Mesenchymal stem cell (in vitro differentiated cells and primary cell): ENCODE measurements around the gene EIF2S3B. TPM values are rescaled to one million over a fixed set of nuclear protein-coding genes. Genes with fewer than 3 reads are reported as not detected.

ENCODE experiments used
- DNase-seq: peaks from one replicate; pipeline ENCODE4 v3.0.0-alpha.2; 2013
- H2AFZ ChIP-seq: one replicate; pipeline ENCODE4 v1.6.1; 2013; ENCODE audit warnings: low read depth, mild to moderate bottlenecking, control low read depth, inconsistent platforms, low read length, moderate library complexity
- H2AK5ac ChIP-seq: 2 replicates; pipeline ENCODE4 v1.6.1; 2013; ENCODE audit warnings: low read length, moderate library complexity, mild to moderate bottlenecking, inconsistent platforms; ENCODE audit not compliant: severe bottlenecking
- H2BK120ac ChIP-seq: one replicate; pipeline ENCODE4 v1.6.1; 2013; ENCODE audit warnings: low read depth, mild to moderate bottlenecking, inconsistent platforms, low read length, moderate library complexity
- H2BK12ac ChIP-seq, 2 experiments: one replicate each; pipeline ENCODE4 v1.6.1; 2013; ENCODE audit warnings: inconsistent platforms in 2 of 2, low read length in 2 of 2, mild to moderate bottlenecking in 2 of 2, moderate library complexity in 2 of 2, control low read depth in 1 of 2
- H2BK15ac ChIP-seq: one replicate; pipeline ENCODE4 v1.6.1; 2013; ENCODE audit warnings: mild to moderate bottlenecking, low read depth, inconsistent platforms; ENCODE audit not compliant: poor library complexity, severe bottlenecking
- H2BK5ac ChIP-seq: 2 replicates; pipeline ENCODE4 v1.6.1; 2013; ENCODE audit warnings: low read depth, mild to moderate bottlenecking, low read length, control low read depth, inconsistent platforms; ENCODE audit not compliant: poor library complexity, severe bottlenecking
- H3K14ac ChIP-seq, 2 experiments: one replicate each; pipeline ENCODE4 v1.6.1; 2013; ENCODE audit warnings: inconsistent platforms in 2 of 2, low read length in 2 of 2, control low read depth in 1 of 2, mild to moderate bottlenecking in 1 of 2, moderate library complexity in 1 of 2
- H3K18ac ChIP-seq, 2 experiments: one replicate each; pipeline ENCODE4 v1.6.1; 2013; ENCODE audit warnings: inconsistent platforms in 2 of 2, low read length in 2 of 2, control low read depth in 1 of 2, low read depth in 1 of 2, mild to moderate bottlenecking in 1 of 2
- H3K23ac ChIP-seq, 2 experiments: one replicate each; pipeline ENCODE4 v1.6.1; 2013; ENCODE audit warnings: inconsistent platforms in 2 of 2, low read length in 2 of 2, mild to moderate bottlenecking in 2 of 2, moderate library complexity in 2 of 2, control low read depth in 1 of 2
- H3K27ac ChIP-seq: 2 replicates; pipeline ENCODE4 v1.5.1; 2013; ENCODE audit warnings: mild to moderate bottlenecking, moderate library complexity, low read length, control low read depth, inconsistent platforms; ENCODE audit not compliant: poor library complexity, severe bottlenecking
- H3K27me3 ChIP-seq, 2 experiments: 2 replicates each; pipeline versions ENCODE4 v1.6.1 to v1.7.0; 2013; ENCODE audit warnings: low read length in 2 of 2, mild to moderate bottlenecking in 2 of 2, moderate library complexity in 2 of 2, control low read depth in 1 of 2, inconsistent platforms in 1 of 2; ENCODE audit not compliant: control insufficient read depth in 1 of 2, insufficient read depth in 1 of 2
- H3K36me3 ChIP-seq, 2 experiments: 2 replicates each; pipeline versions ENCODE4 v1.6.1 to v1.7.0; 2013; ENCODE audit warnings: low read length in 2 of 2, control low read depth in 1 of 2, inconsistent platforms in 1 of 2, low read depth in 1 of 2, mild to moderate bottlenecking in 1 of 2; ENCODE audit not compliant: insufficient read depth in 2 of 2, control insufficient read depth in 1 of 2
- H3K4ac ChIP-seq, 2 experiments: one replicate each; pipeline ENCODE4 v1.6.1; 2013; ENCODE audit warnings: inconsistent platforms in 2 of 2, low read length in 2 of 2, mild to moderate bottlenecking in 2 of 2, moderate library complexity in 2 of 2, control low read depth in 1 of 2, low read depth in 1 of 2
- H3K4me1 ChIP-seq: 2 replicates; pipeline ENCODE4 v1.6.1; 2013; ENCODE audit warnings: low read depth, low read length, control low read depth; ENCODE audit not compliant: control insufficient read depth, insufficient read depth
- H3K4me2 ChIP-seq: 2 replicates; pipeline ENCODE4 v1.6.1; 2013; ENCODE audit warnings: low read length, mild to moderate bottlenecking, inconsistent platforms; ENCODE audit not compliant: poor library complexity, severe bottlenecking
- H3K4me3 ChIP-seq, 2 experiments: 2 replicates each; pipeline versions ENCODE4 v1.5.1 to v1.7.0; 2013; ENCODE audit warnings: low read length in 2 of 2, mild to moderate bottlenecking in 2 of 2, control low read depth in 1 of 2, low read depth in 1 of 2; ENCODE audit not compliant: insufficient read depth in 1 of 2
- H3K79me1 ChIP-seq: replicated peaks from 2 replicates; pipeline ENCODE4 v1.6.1; 2013; ENCODE audit warnings: mild to moderate bottlenecking, control low read depth, low read length, inconsistent platforms; ENCODE audit not compliant: poor library complexity, severe bottlenecking
- H3K9ac ChIP-seq: 2 replicates; pipeline ENCODE4 v1.7.0; 2013; ENCODE audit warnings: mild to moderate bottlenecking, low read length, moderate library complexity
- H3K9me3 ChIP-seq: 2 replicates; pipeline ENCODE4 v1.7.0; 2013; ENCODE audit warnings: mild to moderate bottlenecking, low read length; ENCODE audit not compliant: control insufficient read depth
- H4K8ac ChIP-seq: one replicate; pipeline ENCODE4 v1.6.1; 2013; ENCODE audit warnings: inconsistent platforms, mild to moderate bottlenecking, low read length, moderate library complexity
- H4K91ac ChIP-seq: one replicate; pipeline ENCODE4 v1.6.1; 2013; ENCODE audit warnings: mild to moderate bottlenecking, low read length, inconsistent platforms
- WGBS: methylation state at CpG from one replicate; pipeline ENCODE4 v1.1.7; 2013; ENCODE audit warnings: mixed read lengths; 5-methylcytosine and 5-hydroxymethylcytosine counted together
- polyA plus RNA-seq, 2 experiments: library from polyadenylated mRNA; stranded (reverse); fragments of 200-250 nt; gene quantifications; one replicate each; pipeline ENCODE4 v1.2.3, GENCODE V29; 2013

The EIF2S3B gene
- polyA plus RNA-seq (2013, experiment 1 of 2) = 3.7 TPM
- polyA plus RNA-seq (2013, experiment 2 of 2) = 3.5 TPM

- no peak for DNase-seq
- no peak within 1 kb of the TSS for H3K4me3 ChIP-seq
- no peak within 1 kb of the TSS for H2BK12ac ChIP-seq
- 91% methylated on average over 22 of the region's 22 CpGs for WGBS
- no peak within 1 kb of the TSS for H3K23ac ChIP-seq
- H3K14ac ChIP-seq = no peak within 1 kb of the TSS
- H3K4ac ChIP-seq = no peak within 1 kb of the TSS
- no peak within 1 kb of the TSS for H2AFZ ChIP-seq
- H3K27ac ChIP-seq = no peak within 1 kb of the TSS
- H2AK5ac ChIP-seq = no peak within 1 kb of the TSS
- no peak within 1 kb of the TSS for H3K18ac ChIP-seq
- H3K4me1 ChIP-seq = no peaks in the 10 kb centered on the region
- H3K36me3 ChIP-seq = no peaks in the 10 kb centered on the region
- no peak within 1 kb of the TSS for H4K8ac ChIP-seq
- no peak within 1 kb of the TSS for H2BK15ac ChIP-seq
- no peak within 1 kb of the TSS for H2BK120ac ChIP-seq
- H3K4me2 ChIP-seq = no peak within 1 kb of the TSS
- H2BK5ac ChIP-seq = no peak within 1 kb of the TSS
- H3K27me3 ChIP-seq = no peaks in the 10 kb centered on the region
- no peaks in the 10 kb centered on the region for H3K79me1 ChIP-seq
- no peak within 1 kb of the TSS for H3K9ac ChIP-seq
- H4K91ac ChIP-seq = no peak within 1 kb of the TSS
- H3K9me3 ChIP-seq = peaks cover 12% of the 10 kb centered on the region
Measured at GRCh38 chr12:10505620-10506019, at the start of gene EIF2S3B. Gene EIF2S3B, plus strand, starts transcription at chr12:10505890. Its CDS starts 13 bp downstream, at chr12:10505903.

GRCh38 chr12:10456856-10457255, 48.8 kb upstream of the EIF2S3B start:
- Histone ChIP-seq H2AFZ (no peak overlapping the region), H3K23ac (no peak overlapping the region), H3K4ac (no peak overlapping the region), H3K9me3 (peaks cover 45% of the 10 kb centered on the region), H3K27ac (no peak overlapping the region), H2BK120ac (no peak overlapping the region), H3K27me3 (no peaks in the 10 kb centered on the region), H2BK15ac (no peak overlapping the region), H3K36me3 (no peaks in the 10 kb centered on the region), H3K9ac (no peak overlapping the region), H2AK5ac (no peak overlapping the region), H2BK5ac (no peak overlapping the region), H3K79me1 (no peaks in the 10 kb centered on the region), H4K91ac (no peak overlapping the region), H3K14ac (no peak overlapping the region), H4K8ac (no peak overlapping the region), H2BK12ac (no peak overlapping the region), H3K4me2 (no peak overlapping the region), H3K4me1 (peaks cover 2% of the 10 kb centered on the region), H3K18ac (no peak overlapping the region), H3K4me3 (no peak overlapping the region)
- DNase-seq = no peak
- 93% methylated on average over 2 of the region's 2 CpGs for WGBS

GRCh38 chr12:10457760-10458159, 47.9 kb upstream of the EIF2S3B start:
- no peak overlapping the region for H3K14ac ChIP-seq

GRCh38 chr12:10466311-10466710, 39.4 kb upstream of the EIF2S3B start:
- H3K9ac ChIP-seq = no peak overlapping the region
- H3K23ac ChIP-seq = no peak overlapping the region
- no peak overlapping the region for H2BK120ac ChIP-seq
- WGBS = 95% methylated on average over 4 of the region's 4 CpGs
- no peak overlapping the region for H2BK15ac ChIP-seq
- H3K4ac ChIP-seq = no peak overlapping the region
- H3K79me1 ChIP-seq = no peaks in the 10 kb centered on the region
- H3K4me2 ChIP-seq = no peak overlapping the region
- no peak overlapping the region for H4K91ac ChIP-seq
- no peaks in the 10 kb centered on the region for H3K4me1 ChIP-seq
- no peak overlapping the region for H2AK5ac ChIP-seq
- no peak overlapping the region for H2BK12ac ChIP-seq
- no peak overlapping the region for H2AFZ ChIP-seq
- no peaks in the 10 kb centered on the region for H3K36me3 ChIP-seq
- no peak overlapping the region for H3K14ac ChIP-seq
- no peaks in the 10 kb centered on the region for H3K27me3 ChIP-seq
- no peak overlapping the region for H4K8ac ChIP-seq
- no peak overlapping the region for H3K18ac ChIP-seq
- no peak for DNase-seq
- no peak overlapping the region for H2BK5ac ChIP-seq
- H3K27ac ChIP-seq = no peak overlapping the region
- peaks cover 14% of the 10 kb centered on the region for H3K9me3 ChIP-seq
- H3K4me3 ChIP-seq = no peak overlapping the region

More at GRCh38 chr12:10457760-10458159, 47.9 kb upstream of the EIF2S3B start:
- H3K4ac ChIP-seq = no peak overlapping the region
- peaks cover 2% of the 10 kb centered on the region for H3K4me1 ChIP-seq
- no peaks in the 10 kb centered on the region for H3K36me3 ChIP-seq
- H3K79me1 ChIP-seq = no peaks in the 10 kb centered on the region
- no peak overlapping the region for H2AFZ ChIP-seq
- H4K91ac ChIP-seq = no peak overlapping the region
- H3K27me3 ChIP-seq = no peaks in the 10 kb centered on the region
- no peak overlapping the region for H2BK120ac ChIP-seq
- no peak overlapping the region for H2BK15ac ChIP-seq
- H3K18ac ChIP-seq = no peak overlapping the region
- H3K27ac ChIP-seq = no peak overlapping the region
- H2BK12ac ChIP-seq = no peak overlapping the region
- H3K4me2 ChIP-seq = no peak overlapping the region
- no peak overlapping the region for H2AK5ac ChIP-seq
- H2BK5ac ChIP-seq = no peak overlapping the region
- WGBS = 98% methylated on average over 3 of the region's 3 CpGs
- no peak overlapping the region for H3K23ac ChIP-seq
- H3K9me3 ChIP-seq = peaks cover 50% of the 10 kb centered on the region
- no peak overlapping the region for H3K9ac ChIP-seq
- no peak for DNase-seq
- H3K4me3 ChIP-seq = no peak overlapping the region
- no peak overlapping the region for H4K8ac ChIP-seq
